HG03571 (cell line): Measurements from ENCODE around the gene TMEM250.

Source experiments
- ATAC-seq: cut with Tn5 transposase; IDR thresholded peaks from one replicate; pipeline ENCODE4 v1.9.1; 2021; ENCODE audit not compliant: unreplicated experiment

The TMEM250 gene

DNA sequence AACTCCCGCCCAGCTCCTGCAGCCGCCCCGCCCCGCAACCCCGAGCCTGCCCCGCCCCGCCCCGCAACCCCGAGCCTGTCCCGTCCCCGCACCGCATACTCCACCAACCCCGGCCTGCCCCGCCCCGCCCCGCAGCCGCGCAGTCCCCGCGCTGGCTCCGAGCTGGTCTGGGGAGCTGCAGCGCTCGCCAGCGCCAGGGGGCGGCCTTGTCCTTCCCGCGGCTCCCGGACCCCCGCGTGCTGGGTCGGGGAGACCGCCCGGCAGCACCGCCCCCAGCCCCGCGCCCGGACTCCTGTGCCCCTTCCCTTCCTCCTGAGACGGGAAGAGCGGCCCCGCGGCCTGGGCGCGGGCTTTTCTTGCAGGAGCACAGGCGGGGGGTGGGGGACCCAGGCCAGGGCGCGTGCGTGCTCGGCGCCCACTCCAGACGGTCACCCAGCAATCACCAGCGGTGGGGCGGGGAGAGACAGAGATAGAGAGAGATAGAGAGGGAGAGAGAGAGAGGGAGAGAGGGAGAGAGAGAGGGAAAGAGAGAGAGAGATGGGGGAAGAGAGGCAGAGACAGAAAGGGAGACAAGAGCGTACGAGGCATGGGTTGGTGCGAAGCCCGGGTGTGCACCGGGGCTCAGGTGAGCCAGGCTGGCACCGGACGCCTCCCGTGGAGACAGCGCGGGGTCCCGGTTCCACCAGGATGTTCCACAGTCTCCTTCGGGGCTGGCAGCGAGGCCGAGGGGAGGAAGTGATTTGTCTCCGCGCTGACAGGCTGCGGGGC, 14.7 kb upstream of the TMEM250 start:
- ATAC-seq, result no peak

DNA sequence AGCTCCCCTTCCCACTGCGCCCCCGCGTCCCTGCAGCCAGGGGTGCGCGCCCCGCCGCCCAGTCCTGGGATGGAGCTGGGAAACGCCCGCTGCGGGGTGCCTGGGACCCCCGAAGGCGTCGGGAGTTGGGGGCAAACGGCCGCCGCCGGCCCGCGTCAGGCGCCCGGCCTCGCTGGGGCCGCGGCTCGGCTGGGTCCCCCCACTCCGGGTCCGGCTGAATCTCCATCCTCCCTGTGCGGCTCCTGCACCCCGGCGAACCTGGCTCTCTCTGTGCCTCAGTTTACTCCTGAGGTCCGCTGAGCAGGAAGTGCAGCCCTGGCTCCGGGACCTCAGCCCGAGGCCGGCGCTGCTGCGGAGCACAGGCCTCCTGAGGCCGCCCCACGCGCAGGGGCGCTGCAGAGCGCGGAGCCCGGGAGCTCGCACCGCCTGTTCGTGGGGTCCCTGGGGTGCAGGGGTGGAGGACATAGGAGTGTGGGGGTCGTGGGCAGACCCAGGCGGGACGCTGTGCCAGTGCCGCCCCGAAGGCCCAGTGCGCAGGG, 13.9 kb upstream of the TMEM250 start:
- ATAC-seq, result no peak

DNA sequence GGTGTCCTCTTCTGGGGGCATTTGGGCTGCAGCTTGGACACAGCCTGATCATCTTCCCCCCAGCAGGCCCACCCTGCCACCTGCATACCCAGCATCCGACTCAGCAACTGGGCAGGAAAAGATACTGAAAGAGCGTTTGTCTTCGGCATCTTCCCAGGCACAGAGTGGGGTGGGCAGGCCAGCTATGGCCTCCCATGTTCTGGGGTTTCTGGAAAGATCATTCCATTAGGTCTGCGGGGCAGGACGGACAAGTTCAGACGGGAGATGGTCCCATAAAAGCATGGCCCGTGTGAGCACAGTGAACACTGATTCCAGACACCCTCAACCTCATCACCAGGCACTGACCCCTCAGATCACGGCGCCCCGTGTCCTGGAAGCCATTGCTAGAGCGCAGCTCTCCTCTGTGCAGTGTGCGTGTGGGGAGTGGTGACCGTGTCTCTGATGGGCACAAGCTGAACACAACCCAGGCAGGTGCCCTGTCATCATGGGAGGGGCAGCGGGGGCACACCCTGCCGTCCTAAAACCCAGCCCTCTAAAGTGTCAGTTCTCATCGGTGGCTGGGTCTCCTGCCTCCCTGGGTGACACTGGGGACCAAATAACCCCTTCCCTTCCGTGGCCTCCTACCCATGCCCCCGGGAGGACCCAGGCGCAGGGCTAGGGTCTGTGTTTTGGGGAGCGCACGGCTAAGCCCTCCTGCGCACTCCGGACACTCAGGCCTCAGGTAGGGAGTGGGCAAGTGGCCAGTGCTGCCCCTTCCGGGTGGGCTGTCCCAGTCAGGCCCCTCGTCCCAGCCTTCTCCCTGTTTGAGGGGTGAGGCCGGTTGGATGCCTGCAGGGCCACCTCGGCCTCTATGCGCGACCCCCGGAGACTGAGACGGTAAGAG, 13.2 kb upstream of the TMEM250 start:
- no peak for ATAC-seq

DNA sequence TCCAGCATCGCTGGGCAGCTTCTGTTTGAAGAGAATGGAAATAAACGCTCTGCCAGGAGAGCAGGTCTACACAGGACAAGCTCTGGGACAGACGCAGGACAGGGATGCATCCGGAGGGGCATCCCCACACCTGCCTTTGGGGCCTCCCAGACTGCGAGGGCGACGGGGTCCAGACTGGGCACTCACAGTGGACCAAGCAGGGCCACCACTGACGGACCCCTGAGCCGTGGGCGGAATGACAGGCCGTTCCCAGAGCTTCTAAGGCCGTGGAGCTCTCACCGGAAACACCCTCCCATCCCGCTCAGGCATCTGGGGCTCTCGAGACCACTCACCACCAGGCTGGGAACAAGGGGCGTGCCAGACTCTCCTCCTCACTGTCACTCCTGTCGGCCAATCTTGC, 10.5 kb upstream of the TMEM250 start:
- no peak for ATAC-seq

DNA sequence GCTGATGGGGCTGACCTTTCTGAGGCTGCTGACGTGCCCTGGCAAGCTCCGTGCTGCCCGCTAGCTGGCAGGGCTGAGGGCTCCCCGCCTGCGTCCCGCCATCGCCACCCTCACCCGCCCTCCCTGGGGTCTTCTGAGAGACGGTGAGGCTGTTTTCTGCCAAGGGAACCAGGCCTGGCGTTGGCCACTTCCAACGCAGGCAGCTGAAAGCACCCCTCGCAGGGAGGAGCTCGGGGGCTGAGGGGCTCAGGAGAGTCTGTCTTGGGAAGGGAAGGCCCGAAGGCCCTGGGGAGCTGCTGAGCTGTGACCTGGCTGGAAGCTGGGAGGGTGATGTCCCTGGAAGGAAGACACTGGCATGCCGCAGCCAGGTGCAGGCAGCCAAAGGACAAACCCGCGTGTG, 9.8 kb upstream of the TMEM250 start:
- ATAC-seq, result no peak

DNA sequence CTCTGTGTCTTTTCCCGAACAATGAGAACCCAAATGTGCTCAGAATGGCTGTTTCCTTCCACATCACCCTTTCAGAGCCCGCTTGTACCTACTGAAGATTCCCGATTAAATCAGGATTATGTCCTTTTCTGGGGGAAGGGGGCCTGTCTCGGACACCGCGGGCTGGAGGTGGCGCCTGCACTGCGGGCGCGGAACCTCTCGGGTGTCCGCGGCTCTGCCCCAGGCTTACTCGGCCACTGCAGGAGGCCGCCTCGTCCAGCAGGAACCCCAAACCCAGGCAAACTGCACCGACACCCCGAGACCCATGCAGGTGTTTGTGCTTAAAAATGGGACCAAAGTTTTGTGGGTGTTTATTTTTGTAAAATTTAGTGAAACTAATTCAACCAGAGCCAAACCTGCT, 8.6 kb upstream of the TMEM250 start:
- ATAC-seq, result no peak

DNA sequence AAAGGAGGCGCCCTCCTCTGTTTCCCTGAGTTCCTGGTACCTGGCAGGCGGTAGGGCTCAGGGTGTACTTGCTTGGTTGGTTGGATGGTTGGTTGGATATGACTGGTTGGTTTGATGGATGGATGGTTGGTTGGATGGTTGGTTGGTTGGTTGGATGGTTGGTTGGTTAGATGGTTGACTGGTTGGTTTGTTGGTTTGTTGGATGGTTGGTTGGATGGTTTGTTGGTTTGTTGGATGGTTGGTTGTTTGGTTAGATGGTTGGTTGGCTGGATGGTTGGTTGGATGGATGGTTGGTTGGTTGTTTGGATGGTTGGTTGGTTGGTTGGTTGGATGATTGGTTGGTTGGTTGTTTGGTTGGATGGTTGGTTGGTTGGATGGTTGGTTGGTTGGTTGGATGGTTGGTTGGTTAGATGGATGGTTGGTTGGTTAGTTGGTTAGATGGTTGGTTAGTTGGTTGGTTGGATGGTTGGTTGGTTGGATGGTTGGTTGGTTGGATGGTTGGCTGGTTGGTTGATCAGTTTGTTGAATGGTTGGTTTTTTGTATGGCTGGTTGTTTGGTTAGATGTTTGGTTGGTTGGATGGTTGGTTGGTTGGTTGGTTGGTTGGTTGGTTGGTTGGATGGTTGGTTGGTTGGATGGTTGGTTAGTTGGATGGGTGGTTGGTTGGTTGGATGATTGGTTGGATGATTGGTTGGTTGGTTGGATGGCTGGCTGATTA, 6.5 kb upstream of the TMEM250 start:
- no peak for ATAC-seq

DNA sequence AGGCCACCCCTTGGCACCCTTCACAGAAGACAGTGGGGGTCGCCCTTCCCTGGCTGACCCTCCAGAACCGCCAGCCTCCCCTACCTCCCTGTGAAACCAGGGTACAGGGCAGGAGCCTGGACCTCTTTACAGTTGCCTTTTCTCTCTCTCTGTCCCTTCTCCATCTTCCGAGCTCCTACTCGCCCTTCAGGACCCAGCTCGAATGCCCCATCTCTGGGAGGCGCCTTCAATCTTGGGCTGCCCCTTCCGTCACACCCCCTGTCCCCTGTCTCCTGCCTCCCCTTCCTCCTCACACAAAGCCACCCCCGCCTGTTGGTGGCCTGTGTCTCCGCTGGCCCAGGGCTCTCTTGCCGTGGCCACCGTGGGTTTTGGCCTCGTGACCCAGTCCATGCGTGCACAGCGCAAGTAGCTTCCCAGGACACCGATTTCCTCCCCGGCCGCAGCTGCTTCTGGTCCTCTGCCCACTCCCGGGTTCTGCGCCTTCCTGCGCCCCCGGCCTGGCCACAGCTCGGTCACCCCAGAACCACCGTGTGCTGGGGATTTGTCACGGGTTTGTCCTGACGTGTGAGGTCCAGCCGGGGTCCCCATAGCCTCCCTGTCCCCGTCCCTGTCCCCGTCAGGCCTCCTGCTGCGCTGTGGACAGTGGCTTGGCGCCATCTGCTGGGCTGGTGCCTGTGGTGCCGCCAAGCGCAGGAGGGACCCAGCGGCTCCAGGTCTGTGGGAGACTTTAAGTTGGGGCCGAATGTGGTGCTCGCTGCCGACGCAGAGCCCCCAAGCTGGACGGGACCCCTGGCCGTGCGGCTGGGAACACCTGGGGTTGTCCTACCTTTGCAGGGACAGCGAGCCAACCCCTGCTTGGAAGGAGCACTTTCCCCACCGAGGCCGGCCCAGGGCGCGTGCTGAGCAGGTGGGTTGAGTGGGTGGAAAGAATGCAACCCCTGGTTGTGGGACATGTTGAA, 4.0 kb upstream of the TMEM250 start:
- ATAC-seq, result no peak

DNA sequence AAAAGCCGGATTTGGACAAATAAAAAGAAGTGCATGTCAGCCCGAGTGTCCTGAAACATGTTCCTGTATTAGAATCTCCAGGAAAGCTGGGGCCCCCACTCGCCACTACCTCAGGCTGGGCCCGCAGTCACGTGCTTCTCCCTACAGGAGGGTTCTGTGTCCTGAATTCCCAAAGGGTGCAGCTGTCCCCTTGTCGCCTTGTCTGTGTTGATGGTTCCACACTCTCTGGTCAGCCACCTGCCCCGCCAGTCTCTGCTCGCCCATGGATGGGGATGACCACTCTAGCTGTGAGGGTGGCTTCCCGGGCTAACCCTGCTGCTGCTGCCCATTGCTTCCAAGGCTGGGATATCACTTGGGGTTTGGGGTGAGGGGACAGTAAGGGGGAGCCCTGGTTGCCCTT, 3.1 kb upstream of the TMEM250 start:
- no peak for ATAC-seq

DNA sequence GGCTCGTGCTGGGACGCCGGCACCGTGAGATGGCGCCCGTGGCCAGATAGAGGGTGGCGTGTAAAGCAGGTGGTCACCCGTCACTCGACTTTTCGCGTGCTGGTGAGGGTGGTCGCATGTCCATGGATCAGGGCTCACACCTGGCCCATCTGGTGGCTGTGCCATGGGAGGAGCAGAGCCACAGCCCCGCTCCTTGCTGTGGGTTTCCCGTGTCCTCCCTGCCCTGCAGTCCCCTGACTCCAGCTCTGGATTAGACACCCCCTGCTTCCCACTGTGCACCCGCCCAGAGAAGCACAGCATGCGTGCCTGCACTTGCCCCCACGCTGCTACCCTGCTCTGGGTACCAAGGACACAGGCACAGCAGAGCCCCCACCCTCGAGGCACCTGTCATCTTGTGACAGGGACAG, 1.8 kb upstream of the TMEM250 start:
- no peak for ATAC-seq

DNA sequence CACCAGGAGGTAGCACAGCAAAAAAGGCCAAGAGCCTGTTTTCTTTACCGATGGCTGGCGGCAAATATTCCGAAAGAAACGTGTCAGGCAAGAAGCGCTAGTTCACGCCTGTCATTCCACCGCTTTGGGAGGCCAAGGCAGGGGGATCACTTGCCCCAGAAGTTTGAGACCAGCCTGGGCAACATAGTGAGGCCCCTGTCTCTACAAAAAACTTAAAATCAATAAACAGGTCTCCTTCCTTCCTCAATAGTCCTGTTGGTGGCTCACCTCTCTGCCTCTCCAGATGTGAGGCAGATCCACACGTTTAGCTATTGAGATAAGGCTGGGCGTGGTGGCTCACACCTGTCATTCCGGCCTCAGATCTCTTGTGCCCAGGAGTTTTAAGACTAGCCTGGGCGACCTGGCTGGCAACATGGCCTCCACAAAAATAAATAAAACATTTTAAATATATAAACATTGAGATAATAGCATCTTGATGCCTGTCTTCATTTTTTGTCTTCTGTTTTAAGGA, 1.3 kb upstream of the TMEM250 start:
- ATAC-seq, result no peak

DNA sequence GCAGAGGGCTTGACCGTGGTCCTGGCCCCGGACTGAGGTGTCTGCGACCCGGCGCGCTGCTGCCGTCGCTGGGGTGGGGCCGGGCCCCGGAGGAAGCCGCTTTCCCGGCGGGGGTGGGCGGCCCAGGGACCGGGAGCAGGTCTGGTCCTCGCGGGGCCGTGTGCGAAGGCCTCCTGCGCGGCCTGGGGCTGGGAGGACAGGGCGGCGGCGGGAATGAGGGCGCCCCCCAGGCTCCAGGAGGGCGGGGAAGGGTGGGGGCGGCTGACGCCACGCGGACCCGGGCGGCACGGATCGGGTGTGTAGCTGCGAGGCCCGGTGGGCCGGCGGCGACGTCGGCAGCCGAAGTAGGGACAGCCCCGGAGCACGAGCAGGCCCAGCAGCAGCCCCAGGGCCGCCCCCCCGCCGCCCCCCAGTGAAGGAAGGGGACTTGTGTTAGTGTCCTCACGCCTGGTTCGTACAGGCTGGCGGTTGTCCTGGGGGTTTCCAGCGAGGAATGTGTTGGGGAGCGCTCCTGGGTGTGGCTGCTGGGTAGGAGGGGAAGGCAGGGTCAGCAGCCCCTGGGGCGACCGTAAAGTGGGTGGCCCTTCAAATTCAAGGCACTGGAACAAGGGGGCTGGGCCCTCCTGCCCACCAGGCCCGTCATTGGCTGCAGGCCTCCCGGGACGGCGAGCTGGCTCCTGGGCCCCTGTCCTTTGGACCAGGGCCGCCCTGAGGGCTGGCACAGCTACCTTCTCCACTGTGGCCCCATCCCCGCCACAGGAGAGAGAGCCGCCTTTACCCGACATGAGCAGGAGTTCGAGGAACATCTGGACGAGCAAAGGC, 597 bp upstream of the TMEM250 start:
- ATAC-seq, result peak; percentile 6

DNA sequence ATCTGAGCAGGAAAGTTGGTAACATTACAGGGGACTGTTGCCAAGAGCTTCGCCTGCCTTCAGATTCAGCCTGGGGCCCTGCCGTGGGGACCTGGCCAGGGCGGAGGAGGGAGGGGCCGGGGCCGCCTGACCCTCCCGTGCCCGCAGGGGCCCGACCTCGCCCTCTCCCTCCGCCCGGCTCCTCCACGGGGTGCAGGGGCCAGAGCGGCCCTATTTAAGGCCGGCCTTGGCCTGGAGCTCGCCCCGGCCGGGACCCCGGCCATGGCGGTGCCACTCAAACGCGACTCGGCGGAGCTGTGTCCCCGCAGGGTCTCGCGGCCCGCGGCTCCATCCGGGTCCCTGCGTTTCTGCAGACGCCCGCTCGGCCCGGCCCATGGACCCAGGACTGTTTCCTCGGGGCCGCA, 757 bp downstream of the TMEM250 start:
- peak; percentile 5 for ATAC-seq

DNA sequence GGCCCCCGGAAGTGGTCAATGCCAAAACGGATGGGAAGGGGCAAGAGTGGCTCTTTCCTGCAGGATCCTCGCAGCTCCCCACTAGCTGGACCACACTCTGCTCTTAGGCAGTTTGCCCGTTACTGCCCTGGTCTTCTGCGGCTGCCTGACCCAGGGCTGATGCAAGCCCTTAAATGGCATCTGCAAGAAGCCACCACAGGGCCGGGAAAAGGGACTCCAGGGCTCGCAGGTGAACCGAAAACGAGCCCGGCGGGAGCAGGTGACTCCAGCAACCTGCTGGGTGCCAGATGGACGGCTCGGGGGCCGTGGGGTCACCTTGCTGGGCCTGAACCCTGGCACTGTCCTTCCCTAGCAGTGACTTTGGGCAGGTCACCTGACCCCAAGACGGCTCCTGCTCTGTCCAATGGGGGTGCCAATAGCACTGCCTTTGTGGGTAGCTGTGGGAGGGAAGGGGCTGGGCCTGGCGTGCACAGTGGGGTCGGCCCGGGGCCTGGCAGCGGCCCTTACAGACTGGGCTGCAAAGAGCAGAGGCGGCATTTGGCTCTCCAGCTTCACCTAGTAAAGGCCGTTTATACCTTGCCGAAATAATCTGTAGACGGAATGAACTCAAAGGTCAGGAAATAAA, 1.3 kb downstream of the TMEM250 start:
- no peak for ATAC-seq

DNA sequence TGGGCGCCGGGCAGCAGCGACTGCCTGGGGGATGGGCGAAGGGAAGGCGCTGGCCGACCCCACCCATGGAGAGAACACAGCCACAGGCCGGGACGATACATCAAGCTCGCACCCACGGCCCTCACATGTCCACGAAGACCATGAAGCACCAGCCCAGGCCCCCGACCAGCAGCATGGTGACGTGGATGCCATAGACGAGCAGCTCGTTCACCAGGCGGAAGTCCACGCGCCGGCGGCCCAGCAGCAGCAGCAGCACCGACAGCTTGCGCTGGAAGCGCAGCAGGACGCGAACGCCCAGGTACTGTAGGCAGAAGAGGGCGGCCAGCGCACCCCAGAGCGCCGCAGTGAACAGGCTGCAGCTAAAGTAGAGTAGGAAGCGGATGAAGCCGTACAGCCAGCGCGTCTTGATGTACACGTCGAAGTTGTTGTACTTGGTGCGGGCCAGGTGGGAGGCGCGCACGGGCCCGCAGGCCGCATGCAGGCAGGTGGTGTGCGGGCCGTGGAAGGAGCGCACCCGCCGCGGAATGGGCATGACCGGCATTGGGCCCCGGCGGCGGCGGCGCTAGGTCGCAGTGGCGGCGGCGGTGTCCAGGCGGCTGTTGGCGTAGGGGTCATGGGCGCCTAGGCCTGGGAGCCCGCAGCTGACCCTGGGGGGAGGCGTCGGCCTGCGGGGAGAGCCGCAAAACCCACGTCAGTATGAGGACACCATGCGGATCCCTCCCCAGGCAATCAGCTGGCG, 2.1 kb downstream of the TMEM250 start:
- ATAC-seq, result no peak

DNA sequence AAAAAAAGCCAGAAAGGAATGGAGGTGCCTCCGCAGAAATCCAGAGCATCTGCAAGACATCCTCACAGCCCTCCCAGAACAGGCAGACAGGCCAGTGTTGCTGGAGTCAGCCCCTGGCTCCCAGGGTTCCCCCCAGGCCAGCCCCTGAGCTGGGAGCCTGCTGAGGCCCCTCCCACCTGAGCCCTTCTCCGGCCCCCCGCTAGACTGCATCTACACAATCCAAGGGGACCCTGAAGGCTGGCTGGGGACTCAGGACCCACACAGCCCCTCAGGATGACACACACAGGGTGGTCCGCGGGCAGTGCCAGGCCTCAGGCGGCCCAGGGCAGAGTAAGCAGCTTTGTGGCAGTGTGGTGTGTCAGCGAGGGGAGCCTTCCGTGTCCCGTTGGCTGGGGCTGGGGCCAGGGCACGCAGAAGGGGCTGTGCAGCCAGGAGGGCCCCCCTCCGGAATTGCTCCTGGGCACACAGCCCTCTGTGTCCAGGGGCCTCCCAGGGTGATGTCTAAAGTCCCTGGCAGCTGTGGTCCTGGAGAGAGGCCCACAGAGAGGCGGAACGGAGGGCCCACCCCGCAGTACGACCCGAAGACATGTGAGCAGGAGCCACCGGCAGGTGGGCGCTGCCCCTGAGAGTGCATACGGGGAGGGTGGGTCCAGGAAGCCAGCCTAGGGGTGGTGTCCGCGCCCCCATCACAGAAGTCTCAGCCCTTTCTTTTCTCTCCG, 2.9 kb downstream of the TMEM250 start:
- ATAC-seq, result no peak

DNA sequence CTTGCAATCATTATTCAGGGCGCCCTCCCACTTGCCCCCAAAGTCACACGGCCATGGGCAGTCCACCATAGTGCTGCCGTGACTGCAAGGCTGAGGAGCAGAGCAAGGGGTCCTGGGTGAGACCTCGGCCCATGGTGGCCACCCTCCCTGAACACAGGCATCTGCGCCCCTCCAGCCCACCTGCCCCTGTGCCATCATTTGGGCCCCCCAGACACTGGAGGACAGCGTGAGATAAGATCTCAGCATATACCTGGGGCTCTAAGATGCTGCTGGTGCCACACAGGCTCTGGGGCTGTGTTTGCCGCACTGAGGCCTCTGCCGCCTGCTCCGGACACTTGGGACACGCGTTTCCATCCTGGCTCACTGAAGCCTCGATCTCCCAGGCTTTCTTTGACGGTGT, 3.5 kb downstream of the TMEM250 start:
- no peak for ATAC-seq
